PFSK-1 (cell line): ENCODE results near the gene POLR2C.

ENCODE experiments used
- FOXP2 ChIP-seq: optimal IDR thresholded peaks from 2 replicates; pipeline ENCODE3; 2011; ENCODE audit warnings: borderline replicate concordance, control low read depth, inconsistent platforms; ENCODE audit not compliant: insufficient read depth; ENCODE audit errors: extremely low read length, extremely low read depth
- POLR2AphosphoS5 ChIP-seq: IDR thresholded peaks from 2 replicates; pipeline ENCODE4 v1.6.1; 2012; ENCODE audit warnings: low read depth, mild to moderate bottlenecking, control low read depth, low read length, moderate library complexity
- REST ChIP-seq, 2 experiments: IDR thresholded peaks; 2 replicates each; pipeline versions ENCODE4 v1.6.1 to v1.8.0; 2011 to 2012; ENCODE audit warnings: low read depth in 2 of 2, low read length in 2 of 2, control low read depth in 1 of 2, inconsistent platforms in 1 of 2, mild to moderate bottlenecking in 1 of 2, moderate library complexity in 1 of 2; ENCODE audit not compliant: insufficient read depth in 1 of 2
- SIN3A ChIP-seq: IDR thresholded peaks from 2 replicates; pipeline ENCODE4 v1.6.1; 2012; ENCODE audit warnings: mild to moderate bottlenecking, low read length, moderate library complexity, borderline replicate concordance; ENCODE audit not compliant: insufficient read depth
- TAF1 ChIP-seq: IDR thresholded peaks from 2 replicates; pipeline ENCODE4 v1.6.1; 2012; ENCODE audit warnings: low read length, control low read depth, borderline replicate concordance; ENCODE audit not compliant: insufficient read depth

POLR2C gene

GRCh38 chr16:57474671-57475661, 12.5 kb downstream of the POLR2C start:
- TF ChIP-seq TAF1 (no peak), SIN3A (no peak), POLR2AphosphoS5 (no peak), REST (IDR thresholded peaks at IDR 0.05; ENCODE audit: insufficient read depth in 1 of 2, low read depth in 2 of 2, low read length in 2 of 2) (no peak), FOXP2 (no peak)

- TF ChIP-seq TAF1 (no peak), REST (IDR thresholded peaks at IDR 0.05; ENCODE audit: insufficient read depth in 1 of 2, low read depth in 2 of 2, low read length in 2 of 2) (no peak), SIN3A (no peak), POLR2AphosphoS5 (no peak), FOXP2 (no peak)
These were observed 13.3 kb downstream of the POLR2C start for GRCh38 chr16:57475711-57476339.

- TF ChIP-seq POLR2AphosphoS5 = no peak
- no peak for TF ChIP-seq SIN3A
- no peak for TF ChIP-seq TAF1
- TF ChIP-seq REST (IDR thresholded peaks at IDR 0.05; ENCODE audit: insufficient read depth in 1 of 2, low read depth in 2 of 2, low read length in 2 of 2) = no peak
- no peak for TF ChIP-seq FOXP2
These were observed 14.3 kb downstream of the POLR2C start for GRCh38 chr16:57476546-57477410.

DNA sequence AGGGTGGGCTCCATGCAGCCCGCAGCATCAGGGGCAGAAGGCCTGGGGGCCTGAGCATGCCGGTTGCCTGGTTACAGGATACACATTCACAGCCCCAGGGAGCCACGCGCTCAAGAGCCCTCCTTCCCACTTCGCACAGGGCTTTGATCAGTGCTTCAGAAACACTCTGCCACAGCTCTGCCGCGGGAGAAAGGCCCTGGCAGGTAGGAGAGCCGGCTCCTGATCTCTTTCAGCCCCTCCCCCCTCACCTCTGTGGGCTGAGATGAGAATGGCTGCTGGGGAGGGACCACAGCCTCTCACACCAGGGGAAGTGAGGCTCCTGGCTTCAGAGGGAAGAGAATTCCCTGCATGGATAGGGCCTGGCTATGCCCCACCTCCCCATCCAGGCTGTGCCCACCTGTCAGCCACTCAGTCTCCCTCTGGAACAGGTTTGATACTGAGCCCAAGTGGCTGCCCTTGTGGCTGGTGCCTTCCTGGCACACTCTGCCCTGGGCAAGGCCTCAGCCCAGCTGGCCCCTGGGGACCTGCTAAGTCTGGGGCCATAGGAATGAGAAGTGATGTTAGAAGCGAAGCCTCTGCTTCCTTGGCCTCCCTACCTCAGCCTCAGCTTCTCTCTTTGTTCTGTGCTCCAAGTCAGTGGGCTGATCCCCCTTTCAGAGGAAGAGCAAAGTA, 15.2 kb downstream of the POLR2C start:
- TF ChIP-seq FOXP2 (no peak), POLR2AphosphoS5 (no peak), SIN3A (no peak), TAF1 (no peak), REST (IDR thresholded peaks at IDR 0.05; ENCODE audit: insufficient read depth in 1 of 2, low read depth in 2 of 2, low read length in 2 of 2) (no peak)
